GM10847 (cell line): Measurements from ENCODE around the gene OLFM1.

Experiments used
- POLR2A ChIP-seq: IDR thresholded peaks from 2 replicates; pipeline ENCODE4 v1.6.1; 2011; ENCODE audit not compliant: insufficient read length; ENCODE audit errors: extremely low read depth

Gene OLFM1

DNA sequence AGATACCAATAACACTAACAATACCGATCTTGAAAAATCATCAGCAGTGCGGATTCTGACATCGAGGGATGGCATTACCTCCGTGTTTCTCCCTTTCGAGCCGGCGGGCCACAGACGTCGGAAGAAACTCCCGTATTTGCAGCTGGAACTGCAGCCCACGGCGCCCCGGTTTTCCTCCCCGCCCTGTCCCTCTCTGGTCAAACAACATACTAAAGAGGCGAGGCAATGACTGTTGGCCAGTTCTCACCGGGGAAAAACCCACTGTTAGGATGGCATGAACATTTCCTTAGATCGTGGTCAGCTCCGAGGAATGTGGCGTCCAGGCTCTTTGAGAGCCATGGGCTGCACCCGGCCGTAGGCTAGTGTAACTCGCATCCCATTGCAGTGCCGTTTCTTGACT, 32.8 kb downstream of the OLFM1 start:
- no peak for TF ChIP-seq POLR2A

DNA sequence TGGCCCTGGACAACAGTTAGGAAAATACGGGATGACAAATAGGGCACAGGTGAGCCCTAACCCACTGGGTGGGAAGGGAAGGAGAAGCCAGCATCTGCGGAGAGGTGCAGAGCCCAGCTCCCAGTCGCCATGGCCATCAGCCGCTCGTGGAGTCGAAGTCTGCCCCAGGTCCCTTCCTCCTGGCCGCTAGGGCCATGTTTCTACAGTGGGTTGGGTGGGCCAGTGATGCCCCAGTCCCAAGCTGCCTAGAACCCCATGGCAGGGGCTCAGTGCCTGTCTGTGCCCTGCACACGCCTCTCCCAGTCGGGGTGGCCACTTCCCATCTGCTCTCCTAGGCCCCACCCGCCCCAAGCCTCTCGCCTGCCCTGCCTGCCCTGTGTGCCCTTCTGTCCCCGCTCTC, 34.8 kb downstream of the OLFM1 start:
- TF ChIP-seq POLR2A, result no peak

DNA sequence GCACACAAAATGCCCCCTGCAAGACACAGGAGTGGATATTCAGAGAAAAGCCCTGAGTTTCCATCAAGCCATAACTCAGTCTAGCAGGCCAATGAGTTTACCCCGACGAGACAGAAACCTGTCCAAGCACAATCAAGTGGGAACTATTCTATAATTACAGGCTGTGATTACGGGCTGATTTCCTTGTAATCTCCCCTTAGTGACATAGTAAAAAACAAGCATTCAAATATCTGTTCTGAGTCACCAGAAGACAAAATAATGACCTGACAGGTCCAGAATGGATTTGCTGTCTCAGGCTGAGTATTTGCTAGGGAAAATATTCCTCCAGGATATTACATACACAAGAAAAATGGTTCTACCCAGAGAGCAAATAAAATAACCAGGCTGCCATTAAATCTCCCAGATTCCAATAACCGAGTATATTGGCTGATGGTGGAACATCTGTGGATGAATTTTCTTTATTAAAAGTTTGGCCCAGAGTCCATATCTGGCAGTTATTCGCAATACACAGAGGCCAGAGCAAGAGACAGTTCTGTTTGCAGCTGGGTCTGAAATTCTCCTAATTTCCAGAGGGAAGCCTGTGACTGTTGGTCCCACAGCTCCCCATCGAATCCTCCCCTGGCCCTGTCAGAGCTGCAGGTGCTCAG, 35.8 kb downstream of the OLFM1 start:
- no peak for TF ChIP-seq POLR2A

DNA sequence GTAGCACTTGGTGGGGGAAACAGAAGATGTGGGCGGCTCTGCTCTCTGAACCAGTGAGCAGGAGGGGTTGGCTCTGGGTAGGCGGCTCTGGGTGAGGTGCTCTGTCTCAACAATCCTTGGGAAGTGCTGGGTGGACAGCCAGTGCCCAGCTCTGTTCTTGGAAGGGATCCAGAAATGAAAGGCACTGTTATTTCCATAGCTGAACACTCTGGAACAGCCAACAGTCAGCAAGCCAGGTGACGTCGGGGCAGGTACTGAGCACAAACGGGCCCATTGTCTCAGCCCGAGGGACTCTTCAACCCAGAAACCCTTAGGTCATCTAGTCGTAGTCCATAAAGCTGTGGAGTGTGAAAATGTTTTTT, 36.3 kb downstream of the OLFM1 start:
- TF ChIP-seq POLR2A, result no peak

DNA sequence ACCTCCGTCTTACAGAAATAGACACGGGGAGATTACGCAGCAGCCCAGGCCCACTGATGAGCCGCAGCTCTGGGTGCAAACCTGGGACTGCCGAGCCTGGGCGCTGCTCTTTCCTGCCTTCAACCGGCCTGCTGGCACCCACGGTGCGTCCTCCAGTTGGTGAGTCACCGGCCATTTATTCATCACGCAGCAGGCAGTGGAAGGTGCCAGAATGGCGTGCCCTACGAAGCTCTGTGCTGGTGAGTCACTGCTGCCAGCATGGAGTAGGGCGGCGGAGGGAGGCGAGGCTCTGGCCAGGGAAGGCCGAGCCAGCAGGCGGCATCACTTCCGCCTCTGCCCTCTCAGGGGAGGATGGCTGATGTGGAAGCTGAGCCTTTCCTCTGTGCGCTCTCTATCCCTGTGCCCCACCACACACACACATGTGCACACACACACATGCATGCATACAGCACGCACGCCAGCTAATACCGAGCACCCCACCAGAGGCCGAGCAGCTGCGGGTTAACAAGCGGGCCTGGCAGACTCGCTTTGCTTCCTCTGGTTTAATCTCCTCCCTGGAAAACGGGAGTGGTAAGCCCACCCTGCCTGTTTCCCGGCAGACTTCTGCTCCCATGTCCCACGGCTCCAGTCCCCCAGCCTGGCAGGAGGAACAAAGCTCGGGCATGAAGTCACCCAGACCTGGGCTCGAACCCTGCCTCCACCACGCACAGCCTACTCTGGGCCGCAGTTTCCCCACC, 39.2 kb downstream of the OLFM1 start:
- TF ChIP-seq POLR2A, result no peak

DNA sequence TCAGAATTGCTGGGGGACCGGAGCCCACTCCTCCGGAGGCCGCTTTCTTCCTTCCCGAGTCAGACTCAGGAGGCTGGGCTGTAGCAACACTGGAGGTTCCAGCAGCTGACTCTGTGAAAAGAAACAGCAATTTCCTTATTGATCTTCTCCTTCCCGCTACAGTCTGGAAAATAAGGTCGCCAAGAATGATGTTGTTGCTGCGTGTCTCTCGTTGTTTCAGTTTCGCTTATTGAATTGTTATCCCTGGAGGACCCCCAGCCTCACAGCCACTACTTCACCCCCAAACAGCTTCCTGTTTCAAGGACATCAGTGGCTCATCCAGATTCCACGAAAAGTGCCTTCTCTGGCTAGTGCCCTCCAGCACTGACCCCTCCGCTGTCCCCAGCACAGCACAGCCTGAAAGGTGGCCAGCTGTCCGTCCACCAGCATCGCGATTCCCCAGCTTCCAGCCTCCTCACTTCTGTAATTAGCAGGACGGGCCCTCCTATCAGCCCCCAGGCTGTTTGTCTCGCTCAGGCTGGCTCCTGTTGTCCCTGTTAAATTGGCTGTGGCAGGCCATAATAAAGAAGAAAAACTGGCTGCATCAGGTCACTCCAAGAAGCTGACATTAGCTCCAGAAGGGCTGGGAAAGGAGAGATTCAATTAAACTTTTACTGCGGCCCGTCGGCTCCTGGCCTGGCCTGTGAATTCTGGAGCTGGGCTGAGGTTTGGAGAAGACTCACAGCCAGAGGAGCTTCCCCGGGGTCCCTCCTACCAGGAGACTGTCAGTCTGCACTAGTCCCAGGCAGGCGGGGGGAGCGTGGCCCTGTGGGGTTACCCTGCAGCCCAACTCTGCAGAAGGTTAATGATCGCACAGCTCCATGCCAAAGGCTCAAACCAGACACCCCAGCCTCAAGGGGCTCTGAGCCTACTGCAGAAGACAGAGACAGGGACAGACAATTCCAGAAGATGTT, 40.5 kb downstream of the OLFM1 start:
- TF ChIP-seq POLR2A, result no peak

DNA sequence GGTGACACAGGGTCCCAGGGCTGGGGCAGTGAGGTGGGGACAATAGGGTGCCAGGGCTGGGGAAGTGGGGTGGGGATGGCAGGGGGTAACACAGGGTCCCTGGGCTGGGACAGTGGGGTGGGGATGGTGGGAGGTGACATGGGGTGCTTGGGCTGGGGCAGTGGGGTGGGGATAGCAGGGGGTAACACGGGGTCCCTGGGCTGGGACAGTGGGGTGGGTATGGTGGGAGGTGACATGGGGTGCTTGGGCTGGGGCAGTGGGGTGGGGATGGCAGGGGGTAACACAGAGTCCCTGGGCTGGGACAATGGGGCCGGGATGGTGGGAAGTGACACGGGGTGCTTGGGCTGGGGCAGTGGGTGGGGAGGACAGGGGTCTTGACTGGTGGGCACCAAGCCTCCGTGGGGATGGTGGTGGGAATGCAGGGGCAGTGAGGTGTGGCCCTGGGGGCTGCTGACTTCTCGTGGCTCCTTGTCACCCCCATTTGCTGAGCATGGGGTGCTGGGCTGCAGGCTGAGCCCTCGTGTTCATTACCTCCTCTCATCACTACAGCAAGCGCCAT, 41.7 kb downstream of the OLFM1 start:
- no peak for TF ChIP-seq POLR2A

DNA sequence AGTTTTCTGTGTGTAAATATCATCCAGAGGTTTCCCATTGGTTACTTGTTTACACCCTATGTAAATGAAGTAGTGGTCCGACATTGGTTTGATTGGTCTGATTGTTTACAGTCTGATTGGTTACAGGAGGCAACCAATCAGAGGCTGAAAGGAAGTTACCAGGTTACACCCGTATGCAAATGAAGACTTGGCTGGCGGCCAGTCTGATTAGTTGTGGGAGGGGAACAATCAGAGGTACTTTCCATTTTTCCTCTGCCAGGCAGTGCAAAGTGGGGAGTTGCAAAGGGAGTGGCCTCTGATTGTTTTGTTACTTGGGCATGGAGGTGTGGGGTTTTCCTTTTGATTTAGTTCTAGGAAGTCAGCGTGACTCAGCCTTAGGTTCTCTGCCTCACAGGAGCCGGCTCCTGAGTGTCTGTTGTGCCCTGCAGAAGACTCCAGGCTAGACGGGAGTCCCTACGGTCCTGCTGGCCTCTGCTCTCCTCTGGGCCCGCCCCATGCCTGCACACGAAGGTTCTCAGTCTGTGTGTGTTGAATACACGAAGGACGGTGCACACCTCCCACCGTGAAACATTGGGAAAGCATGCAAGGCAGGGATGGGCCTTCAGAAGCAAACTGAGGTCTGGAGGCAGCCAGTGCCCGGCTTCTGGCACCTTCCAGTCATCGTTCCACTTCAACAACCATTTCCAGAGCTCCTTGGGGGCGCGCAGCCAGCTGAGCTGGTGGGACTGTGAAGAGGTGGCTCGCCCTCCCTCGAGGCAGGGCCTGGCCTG, 42.9 kb downstream of the OLFM1 start:
- no peak for TF ChIP-seq POLR2A

DNA sequence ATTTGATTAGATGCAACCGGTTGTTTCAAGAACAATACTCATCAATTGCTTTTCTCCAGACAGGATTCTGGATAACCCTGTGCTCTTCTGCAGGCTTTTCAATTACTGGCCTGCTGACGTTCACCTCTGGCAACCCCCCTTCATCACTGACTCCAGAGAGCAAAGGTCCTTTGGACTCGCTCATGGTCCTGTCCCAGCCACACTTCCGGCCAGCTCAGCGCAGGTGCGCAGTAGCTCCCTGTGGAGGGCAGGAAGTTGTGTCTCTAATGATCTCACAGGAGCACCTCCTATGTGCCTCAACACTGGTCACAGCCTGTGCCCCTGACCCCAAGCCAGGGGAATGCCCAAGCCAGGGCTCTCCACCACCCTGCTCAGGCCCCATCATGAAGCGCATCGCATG, 44.0 kb downstream of the OLFM1 start:
- no peak for TF ChIP-seq POLR2A

DNA sequence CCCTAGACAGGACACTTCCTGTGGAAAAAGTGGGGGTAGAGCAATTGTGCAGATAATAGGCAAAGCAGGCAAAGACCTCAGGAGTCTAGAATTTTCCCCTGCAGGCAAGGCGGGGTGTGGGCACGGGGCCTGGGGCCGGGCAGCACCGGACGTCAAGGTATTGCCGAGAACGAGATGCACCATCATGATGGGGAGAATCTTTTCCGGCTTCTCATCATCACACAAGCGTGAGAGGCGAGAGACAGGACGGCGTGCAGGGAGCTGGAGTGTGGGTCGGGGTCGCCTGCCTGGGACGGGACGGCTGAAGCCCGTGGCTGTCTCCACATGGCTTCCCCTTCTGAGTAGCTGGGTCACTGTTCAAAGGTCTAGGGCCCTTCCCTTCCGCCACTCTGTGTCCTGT, 44.5 kb downstream of the OLFM1 start:
- TF ChIP-seq POLR2A, result no peak

DNA sequence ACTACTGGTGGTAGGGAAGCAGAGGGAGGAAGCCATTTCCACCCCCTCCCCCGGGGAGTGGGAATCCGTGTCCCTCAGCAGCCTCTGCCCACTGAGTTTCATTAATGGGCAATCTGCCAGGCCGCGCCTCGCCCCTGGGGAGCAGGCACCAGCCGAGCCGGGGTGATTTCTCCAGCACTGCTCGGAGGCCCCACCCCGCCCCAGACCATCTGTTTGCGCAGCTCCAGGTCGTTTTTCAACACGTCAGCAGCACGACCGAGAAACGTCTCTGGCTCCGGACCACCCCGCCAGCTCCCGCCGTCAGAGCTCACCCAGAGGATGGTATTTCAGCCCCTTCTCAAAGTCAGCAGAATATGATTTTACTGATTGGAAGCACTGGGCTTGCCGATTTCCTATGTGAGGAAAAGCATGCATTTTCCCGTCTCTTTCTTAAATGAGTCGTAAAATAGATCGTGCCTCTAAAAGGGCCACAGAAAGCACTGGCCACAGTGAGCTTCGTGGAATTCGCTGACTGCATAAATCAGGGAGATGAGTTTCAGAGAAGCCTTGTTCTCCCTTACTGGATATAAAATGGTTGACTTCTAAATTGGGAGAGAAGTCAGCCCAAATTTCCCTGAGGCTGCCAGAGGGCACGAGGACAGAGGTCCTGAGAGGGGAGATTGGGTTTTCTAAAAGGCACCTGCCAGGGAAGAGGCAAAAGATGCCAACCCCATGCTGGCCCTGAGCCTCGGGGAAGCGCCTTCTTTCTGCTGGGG, 47.0 kb downstream of the OLFM1 start:
- TF ChIP-seq POLR2A, result no peak

DNA sequence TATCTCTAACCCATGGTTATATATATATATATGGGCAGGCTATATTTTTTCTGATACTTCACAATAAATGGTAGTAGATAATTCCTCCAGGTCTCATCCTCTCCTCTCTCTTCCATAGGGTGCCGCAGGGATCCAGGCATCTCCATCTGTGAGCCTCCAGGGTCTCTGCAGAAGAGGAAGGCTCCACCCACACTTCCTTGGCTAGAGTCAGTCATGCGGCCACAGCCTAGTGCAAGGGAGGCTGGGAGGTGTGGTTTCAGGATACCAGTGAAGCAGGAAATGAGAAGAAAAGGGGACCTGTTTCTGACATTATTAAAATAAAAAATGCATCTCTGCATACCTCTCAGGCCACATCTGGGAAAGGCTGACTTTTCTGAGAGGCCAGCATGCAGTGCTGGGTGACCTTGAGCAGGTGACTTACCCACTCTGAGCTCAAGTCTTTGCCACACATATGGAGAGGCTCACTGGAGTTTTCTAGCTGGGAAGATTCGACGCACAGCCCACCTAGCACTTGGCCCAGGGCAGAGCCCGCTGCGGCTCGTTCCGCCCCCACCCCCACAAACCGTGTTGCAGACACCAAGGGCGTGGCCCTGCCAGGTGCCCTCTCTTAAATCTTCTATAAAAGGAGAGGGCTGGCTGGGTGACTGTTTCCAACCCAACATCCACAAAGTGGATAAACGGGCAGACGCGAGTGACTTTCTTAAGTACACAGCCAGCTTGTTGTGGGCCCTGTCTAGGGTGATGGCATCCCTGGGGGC, 47.9 kb downstream of the OLFM1 start:
- TF ChIP-seq POLR2A, result no peak

DNA sequence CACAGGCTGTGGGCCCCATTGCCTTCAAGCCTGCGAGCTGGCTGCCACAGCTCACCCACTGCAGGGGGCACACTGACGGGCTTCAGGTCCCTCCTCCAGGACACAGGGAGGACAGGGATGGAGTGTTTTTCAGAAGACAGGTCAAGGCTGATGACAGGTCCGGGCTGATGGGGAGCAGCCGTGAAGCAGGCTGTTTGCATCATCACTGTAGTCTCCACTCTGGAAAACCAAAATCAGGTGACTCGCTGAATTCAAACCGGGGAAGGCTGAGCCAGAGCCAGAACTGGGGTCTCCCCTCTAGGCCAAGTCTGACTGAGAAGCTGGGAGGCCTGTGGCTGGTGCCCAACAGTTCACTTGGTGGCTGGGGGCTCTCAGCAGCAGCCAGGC, 48.5 kb downstream of the OLFM1 start:
- TF ChIP-seq POLR2A, result no peak
